ENCODE data around the gene ARNT2.
"Not testable (repeated sequence)": the region's sequence is repeated elsewhere in the genome, so short reads cannot be mapped to it uniquely, and the experiment has no call there.

ARNT2 gene

GRCh38 chr15:80404057-80404760, at the start of gene ARNT2:
ARNT2 (plus strand) TSS chr15:80404382; CDS start chr15:80404516, 134 bp downstream.
- DNase-seq, result no peak

- no peak for DNase-seq
Observed at GRCh38 chr15:80367094-80367493, 37.1 kb upstream of the ARNT2 start.

- no peak for DNase-seq
Observed at GRCh38 chr15:80367661-80368060, 36.5 kb upstream of the ARNT2 start.

- DNase-seq, result no peak
Observed at GRCh38 chr15:80371924-80372323, 32.3 kb upstream of the ARNT2 start.

GRCh38 chr15:80374441-80374840, 29.7 kb upstream of the ARNT2 start:
- DNase-seq, result no peak

GRCh38 chr15:80375968-80376891, 28.0 kb upstream of the ARNT2 start:
- no peak for DNase-seq

- DNase-seq, result no peak
Observed at GRCh38 chr15:80379693-80380092, 24.5 kb upstream of the ARNT2 start.

GRCh38 chr15:80380154-80380553, 24.0 kb upstream of the ARNT2 start:
- DNase-seq, result no peak

GRCh38 chr15:80382285-80382684, 21.9 kb upstream of the ARNT2 start:
- no peak for DNase-seq

- DNase-seq, result no peak
Observed at GRCh38 chr15:80384432-80384831, 19.8 kb upstream of the ARNT2 start.

- no peak for DNase-seq
Observed at GRCh38 chr15:80386151-80386550, 18.0 kb upstream of the ARNT2 start.

- no peak for DNase-seq
Observed at GRCh38 chr15:80388326-80388725, 15.9 kb upstream of the ARNT2 start.

- no peak for DNase-seq
Observed at GRCh38 chr15:80389370-80389769, 14.8 kb upstream of the ARNT2 start.

- DNase-seq, result not testable (repeated sequence)
Observed at GRCh38 chr15:80390942-80391341, 13.2 kb upstream of the ARNT2 start.

- DNase-seq, result no peak
Observed at GRCh38 chr15:80395616-80396015, 8.6 kb upstream of the ARNT2 start.

GRCh38 chr15:80396096-80396495, 8.1 kb upstream of the ARNT2 start:
- DNase-seq, result no peak

GRCh38 chr15:80399508-80399907, 4.7 kb upstream of the ARNT2 start:
- no peak for DNase-seq

- no peak for DNase-seq
Observed at GRCh38 chr15:80401456-80401855, 2.7 kb upstream of the ARNT2 start.

- no peak for DNase-seq
Observed at GRCh38 chr15:80402339-80402738, 1.8 kb upstream of the ARNT2 start.

- DNase-seq, result no peak
Observed at GRCh38 chr15:80403712-80404056, 498 bp upstream of the ARNT2 start.

GRCh38 chr15:80404761-80405553, 775 bp downstream of the ARNT2 start:
- DNase-seq, result no peak

- no peak for DNase-seq
Observed at GRCh38 chr15:80405554-80405850, 1.3 kb downstream of the ARNT2 start.

GRCh38 chr15:80405970-80406369, 1.8 kb downstream of the ARNT2 start:
- no peak for DNase-seq

Data from amniotic stem cell (primary cell).